ENCODE results near the gene HDAC5.
"Not testable (repeated sequence)": the region's sequence is repeated elsewhere in the genome, so short reads cannot be mapped to it uniquely, and the experiment has no call there.

The HDAC5 gene

DNA sequence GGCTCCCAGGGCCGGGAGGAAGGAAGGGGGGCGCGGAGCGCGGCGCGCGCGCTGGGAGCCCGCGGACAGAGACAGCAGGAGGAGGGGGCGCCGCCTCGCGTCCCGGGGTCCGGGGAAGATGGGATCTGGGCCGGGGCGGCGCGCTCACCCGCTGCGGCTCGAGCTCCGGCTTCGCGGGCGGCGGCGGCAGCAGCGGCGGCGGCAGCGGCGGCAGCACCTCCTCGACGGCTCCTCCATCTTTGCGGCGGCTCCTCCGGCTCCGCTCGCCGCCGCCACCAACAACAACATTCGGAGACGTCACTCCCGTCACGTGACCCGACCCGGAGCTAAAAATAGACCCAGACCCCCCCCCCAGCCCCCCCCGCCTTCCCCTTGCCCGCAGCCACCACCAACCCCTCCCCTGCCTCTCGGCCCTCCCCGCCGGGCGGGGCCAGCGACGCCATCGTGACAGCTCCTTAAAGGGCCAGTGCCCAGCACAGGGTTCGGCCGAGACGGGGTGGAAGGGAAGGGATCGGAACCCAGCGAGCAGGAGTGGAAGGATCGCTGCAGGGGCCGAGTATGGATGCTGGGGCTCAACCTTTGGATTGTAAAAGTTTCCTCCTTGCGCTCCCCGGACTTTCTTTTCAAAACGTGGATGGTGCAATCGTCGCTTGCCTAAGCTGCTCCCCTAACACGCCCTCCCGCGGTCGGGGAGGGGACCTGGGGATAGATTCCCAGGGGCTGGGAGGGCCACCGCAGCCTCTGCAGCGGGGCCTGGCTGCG lies at the start of gene HDAC5:
Gene HDAC5 (minus strand): TSS at position 286 of the 762 bp plus-strand sequence. CDS start 6,126 bp downstream, outside the sequence.
- peak; percentile 84 for DNase-seq

DNA sequence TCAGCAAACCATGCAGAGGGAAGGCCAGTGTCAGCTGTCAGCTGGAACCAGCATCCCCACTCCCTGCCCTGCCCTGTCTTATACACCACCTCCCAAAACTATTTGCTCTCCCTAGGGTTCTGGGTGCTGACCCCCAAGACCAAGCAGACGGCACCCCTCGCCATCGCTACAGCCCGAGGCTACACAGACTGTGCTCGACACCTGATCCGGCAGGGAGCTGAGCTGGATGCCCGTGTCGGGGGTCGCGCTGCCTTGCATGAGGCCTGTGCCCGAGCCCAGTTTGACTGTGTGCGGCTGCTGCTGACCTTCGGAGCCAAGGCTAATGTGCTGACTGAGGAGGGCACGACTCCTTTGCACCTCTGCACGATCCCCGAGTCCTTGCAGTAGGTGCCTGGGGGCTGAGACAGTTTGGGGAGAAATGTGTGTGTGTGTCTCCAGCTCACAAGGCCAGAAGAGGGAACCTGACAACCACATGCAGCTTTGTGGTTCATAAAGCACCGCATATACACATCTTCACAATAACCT lies 48.6 kb upstream of the HDAC5 start:
- no peak for DNase-seq

GRCh38 chr17:44170499-44171201 lies 47.2 kb upstream of the HDAC5 start, which contains the start of gene ASB16:
TSS of gene ASB16 (plus strand) at chr17:44170704. CDS start at chr17:44170790, 86 bp downstream.
- no peak for DNase-seq

DNA sequence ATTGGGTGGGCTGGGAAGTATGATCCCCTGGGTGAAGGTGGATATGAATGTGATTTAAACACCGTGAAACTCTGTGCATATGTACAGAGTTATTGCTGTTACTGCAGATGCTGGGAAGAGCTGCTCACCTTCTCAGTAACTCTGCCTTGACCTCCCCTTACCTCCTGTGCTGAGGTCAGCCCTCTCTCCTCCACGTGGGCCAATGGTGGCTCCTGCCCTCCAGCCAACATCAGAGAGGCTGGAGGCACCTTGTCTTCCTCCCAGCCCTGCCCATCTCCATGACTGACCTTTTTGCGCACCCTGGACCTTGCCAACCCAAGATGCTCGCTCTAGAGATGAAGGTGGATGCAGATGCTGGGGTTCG lies 46.7 kb upstream of the HDAC5 start:
- DNase-seq: no peak

DNA sequence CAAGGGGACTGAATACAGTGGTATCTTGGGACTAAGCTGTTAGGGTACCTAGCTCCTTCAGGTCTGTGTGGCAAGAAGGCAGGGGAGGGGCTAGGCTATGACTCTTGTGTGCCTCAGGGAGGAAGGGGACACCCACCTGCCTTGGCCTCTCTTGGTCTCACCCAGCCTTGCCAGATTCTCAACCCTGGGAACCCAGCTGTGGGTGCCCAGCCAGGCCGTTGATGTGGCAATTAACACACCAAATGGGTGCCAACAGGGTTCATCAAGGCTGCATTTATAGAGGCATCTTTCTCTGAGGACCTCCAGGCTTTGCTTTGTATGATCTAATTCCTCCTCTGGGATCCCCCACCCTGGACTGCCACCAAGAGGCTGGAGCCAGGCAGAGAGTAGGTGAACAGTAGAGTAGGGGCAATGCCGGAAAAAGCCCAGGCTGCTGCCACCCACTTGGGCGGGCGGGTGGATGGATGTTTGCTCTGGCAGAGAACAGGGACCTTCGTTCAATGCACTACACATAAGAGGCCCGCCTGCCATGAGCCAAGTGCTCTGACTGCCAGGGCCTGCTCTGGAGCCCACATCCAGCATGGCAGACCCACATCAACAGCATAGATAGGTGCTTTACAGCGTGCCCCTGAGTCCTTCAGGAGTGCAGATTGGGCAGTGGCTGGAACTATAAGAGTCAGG lies 43.9 kb upstream of the HDAC5 start:
- no peak for DNase-seq

- no peak for DNase-seq
Observed at GRCh38 chr17:44164476-44164875, 41.0 kb upstream of the HDAC5 start.

- peak; percentile 20 for DNase-seq
Observed at GRCh38 chr17:44159519-44160210, 36.2 kb upstream of the HDAC5 start.

DNA sequence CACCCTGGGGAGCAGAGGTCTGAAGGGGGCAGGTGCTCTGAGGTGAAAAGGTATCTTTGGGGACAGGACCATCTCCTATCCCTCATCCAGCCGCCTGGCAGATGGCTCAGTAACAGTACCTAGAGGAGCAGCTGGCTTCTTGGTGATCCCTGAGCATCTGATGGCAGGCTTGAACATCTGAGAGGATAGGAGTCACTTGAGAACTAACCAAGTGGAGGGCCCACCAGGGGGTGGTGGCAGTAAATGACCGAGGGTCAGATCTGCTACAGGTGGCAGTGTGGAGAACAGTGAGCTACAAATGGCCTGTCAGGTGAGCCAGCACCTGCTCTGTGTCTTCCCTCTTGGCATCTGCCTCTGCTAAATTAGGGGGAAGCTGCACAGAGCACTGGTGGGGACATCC lies 32.0 kb upstream of the HDAC5 start:
- DNase-seq: no peak

DNA sequence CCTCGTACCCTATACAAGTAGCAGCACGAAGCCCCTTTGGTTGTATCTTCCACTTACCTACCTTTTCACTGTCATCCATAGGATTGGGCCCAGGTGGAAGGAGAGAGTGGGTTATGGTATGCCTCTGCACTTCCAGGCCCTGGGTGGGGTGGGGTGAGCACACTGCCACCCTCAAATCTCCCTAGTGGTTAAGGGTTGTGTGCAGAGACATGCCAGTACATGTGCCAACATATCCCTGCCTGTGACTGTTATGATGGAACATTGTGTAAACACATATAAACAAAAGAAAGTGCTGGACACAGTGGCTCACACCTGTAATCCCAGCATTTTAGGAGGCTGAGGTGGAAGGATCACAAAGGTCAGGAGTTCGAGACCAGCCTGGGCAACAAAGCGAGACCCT lies 29.4 kb upstream of the HDAC5 start:
- no peak for DNase-seq

DNA sequence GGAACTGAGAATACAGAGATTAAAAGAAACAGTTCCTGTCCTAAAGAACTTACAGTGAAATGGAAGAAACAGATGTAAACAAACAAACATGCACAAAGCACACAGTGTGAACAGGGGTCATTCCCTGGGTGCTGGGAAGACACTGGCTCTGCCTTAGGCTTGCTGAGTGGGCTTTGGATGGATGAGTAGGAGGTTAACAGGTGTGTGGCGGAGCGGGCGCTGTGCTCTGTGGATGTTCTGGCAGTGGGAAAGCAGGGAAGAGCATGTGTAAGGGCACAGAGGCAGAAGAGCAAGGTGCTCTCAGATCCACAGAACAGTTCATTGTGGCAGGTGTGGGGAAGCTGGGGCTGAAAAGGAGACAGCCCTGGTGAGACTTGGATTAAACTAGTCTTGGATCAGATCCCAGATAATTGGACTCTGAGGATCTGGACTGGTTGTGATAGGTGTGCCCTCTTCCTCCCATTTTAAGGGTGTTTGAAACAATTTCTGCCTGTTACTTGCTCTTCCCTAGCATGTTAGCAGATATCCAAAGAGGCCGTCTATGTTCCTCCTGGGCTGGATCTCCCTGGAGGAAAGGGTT lies 26.4 kb upstream of the HDAC5 start:
- DNase-seq: no peak

- not testable (repeated sequence) for DNase-seq
Observed at GRCh38 chr17:44149066-44149465, 25.6 kb upstream of the HDAC5 start.

DNA sequence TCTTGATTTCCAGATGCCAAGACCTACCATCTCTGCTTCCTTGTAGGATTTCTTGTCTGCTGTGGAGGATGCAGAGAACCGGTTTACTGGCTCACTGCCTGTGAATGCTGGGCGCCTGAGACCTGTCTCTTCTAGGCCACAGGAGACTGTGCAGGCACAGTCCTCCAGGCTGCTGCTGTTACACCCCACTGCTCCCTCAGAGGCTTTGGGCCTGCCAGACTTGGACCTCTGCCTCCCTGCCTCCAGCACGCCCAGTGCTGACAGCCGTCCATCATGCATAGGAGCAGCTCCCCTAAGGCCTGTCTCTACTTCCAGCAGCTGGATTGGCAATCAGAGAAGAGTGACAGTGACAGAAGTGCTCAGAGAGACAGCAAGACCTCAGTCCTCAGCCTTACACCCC lies 24.4 kb upstream of the HDAC5 start:
- DNase-seq: no peak

DNA sequence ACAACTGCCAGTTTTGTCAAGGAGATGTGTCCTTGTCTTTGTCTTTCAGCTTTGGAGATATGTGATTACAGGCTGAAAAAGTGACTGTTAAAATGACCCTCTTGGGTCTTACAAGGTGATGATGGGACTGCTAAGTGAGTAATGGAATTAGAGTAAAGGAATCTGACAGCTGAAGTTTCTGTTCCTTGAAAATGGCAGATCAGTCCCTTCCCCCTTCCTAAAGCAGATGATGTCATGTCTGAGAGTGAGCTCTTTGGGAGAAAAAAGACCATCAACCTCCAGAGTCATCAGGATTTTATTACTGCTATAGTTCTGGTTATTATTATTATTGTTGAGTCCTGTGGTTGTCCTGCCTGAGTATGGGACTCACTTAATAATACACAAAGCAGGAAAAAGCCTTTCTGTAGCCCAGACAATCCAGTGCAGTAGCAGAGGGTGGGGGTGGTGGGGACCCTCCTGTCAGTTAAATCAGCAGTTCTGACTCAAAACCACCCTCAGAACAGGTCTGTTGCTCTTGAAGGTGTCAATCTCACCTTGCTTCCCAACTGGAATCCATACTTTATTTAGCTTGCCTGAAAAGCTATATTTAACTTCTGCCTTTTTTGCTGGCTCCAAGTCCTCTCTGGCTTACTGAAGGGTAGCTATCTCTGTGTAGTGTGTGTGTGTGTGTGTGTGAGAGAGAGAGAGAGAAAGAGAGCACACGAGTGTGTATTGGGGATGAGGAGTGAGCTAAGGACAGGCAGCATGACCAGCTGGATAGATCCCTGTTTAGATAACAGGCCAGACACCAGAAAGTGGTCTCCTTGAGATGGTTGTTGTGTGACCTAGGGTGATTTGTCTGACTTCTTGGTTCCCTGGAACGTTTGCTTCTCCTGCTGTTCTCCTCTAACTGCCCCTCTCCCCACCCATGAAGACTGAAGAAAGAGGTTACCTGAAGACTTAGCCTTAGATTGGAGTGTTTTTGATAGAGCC lies 23.2 kb upstream of the HDAC5 start:
- DNase-seq: no peak

DNA sequence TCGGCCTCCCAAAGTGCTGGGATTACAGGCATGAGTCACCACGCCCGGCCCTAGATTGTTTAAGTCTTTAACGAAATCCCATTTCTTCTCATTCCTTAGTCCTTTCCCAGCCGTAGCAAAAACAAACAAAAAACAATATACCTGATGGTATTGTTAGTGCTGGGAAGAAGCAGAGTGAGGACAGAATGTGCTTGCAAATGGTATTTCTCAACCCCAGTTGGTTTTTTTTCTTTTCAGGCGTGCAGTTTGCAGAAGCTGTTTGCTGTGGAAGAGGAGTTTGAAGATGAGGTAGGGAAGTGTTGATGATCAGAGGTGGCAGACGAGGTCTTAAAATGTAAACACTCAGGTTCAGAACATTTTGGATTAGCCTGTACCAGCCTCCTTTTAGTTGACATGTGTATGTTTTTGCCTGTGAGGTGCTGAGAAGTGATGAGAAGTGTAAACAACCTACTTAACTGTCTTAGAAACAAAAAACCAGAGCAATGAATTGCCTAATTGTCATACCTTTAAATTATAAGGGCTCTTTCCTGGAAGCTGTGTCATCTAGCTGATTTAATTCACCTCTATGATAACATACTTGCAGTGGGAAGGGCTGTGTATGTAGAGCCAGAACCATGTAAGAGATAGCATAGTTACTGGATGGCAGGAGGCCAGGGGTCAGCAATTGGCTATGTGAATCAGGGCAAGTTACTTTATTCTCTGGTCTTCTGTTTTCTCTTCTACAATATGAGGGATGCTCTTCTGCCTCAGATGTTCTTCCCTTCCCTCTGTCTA lies 21.7 kb upstream of the HDAC5 start:
- DNase-seq: peak; percentile 70

GRCh38 chr17:44143921-44144320 lies 20.5 kb upstream of the HDAC5 start:
- not testable (repeated sequence) for DNase-seq

DNA sequence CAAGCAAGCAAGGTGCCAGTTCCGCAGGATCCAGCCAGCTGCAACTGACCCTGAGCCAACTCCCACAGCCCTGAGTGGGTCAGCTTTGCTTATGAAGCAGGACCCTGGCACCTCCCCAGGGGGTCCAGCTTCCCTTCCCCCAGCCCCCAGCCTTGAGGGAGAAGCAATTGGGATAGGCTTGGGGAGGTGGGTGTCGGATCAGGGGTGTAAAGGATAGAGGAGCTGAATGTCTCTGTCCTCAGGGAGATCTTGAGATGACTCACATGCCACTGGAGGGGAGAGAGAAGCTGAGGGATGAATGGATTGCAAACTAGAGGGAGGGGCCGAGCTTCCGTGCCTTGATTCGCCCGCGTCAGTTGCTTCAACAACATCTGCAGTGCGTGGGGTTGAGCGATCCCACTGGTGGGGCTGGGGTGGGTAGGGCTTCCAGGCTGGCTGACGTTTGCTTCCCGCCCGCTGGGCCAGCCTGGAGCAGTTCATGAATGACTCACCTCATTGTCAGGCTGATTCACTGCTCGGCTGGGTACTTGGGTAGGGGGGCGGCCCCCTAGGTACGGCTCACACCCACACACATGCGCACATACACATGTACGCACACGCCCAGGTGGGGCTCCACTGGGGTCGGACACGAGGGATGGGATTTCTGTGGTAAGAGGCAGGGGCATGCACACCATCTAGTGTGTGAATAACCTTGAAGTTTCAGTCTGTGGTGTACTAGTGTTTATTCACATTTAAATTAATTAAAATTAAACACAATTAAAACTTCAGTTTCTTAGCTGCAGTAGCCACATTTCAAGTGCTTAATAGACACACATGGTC lies 14.7 kb upstream of the HDAC5 start:
- peak; percentile 100 for DNase-seq

GRCh38 chr17:44134752-44135568 lies 11.5 kb upstream of the HDAC5 start:
- no peak for DNase-seq

GRCh38 chr17:44133918-44134476 lies 10.6 kb upstream of the HDAC5 start:
- no peak for DNase-seq
